Measurements from ENCODE around the gene CRABP2.

Gene CRABP2

GRCh38 chr1:156692925-156693847, 12.2 kb downstream of the CRABP2 start:
- Histone ChIP-seq H3K9ac (ENCODE audit: low read length) (no peak overlapping the region), H3K4me3 (ENCODE audit: low read length) (no peak overlapping the region), H3K9me2 (replicated peaks; ENCODE audit: insufficient read depth, low read length) (no peaks in the 10 kb centered on the region), H4K20me1 (ENCODE audit: insufficient read depth, low read length) (no peaks in the 10 kb centered on the region), H3K27ac (ENCODE audit: low read length) (no peak overlapping the region), H3F3A (ENCODE audit: insufficient read depth, low read length) (no peaks in the 10 kb centered on the region), H3K79me2 (ENCODE audit: low read length) (no peaks in the 10 kb centered on the region), H2AFZ (ENCODE audit: low read length) (no peak overlapping the region), H3K4me2 (ENCODE audit: low read depth, low read length) (no peak overlapping the region), H3K27me3 (replicated peaks; ENCODE audit: insufficient read depth, low read length) (peaks cover 79% of the 10 kb centered on the region), H3K36me3 (replicated peaks; ENCODE audit: insufficient read depth, low read length) (no peaks in the 10 kb centered on the region), H3K4me1 (ENCODE audit: low read length) (no peaks in the 10 kb centered on the region), H3K9me3 (replicated peaks; ENCODE audit: insufficient read depth, low read length) (no peaks in the 10 kb centered on the region)
- TF ChIP-seq CTCF (IDR thresholded peaks at IDR 0.05; ENCODE audit: low read length), result no peak
- no peak for TF ChIP-seq EZH2 (optimal IDR thresholded peaks at IDR 0.05; ENCODE audit: low read depth, low read length)
- TF ChIP-seq EZH2phosphoT487 (IDR thresholded peaks at IDR 0.05; ENCODE audit: low read length), result no peak
- no peak for DNase-seq

DNA sequence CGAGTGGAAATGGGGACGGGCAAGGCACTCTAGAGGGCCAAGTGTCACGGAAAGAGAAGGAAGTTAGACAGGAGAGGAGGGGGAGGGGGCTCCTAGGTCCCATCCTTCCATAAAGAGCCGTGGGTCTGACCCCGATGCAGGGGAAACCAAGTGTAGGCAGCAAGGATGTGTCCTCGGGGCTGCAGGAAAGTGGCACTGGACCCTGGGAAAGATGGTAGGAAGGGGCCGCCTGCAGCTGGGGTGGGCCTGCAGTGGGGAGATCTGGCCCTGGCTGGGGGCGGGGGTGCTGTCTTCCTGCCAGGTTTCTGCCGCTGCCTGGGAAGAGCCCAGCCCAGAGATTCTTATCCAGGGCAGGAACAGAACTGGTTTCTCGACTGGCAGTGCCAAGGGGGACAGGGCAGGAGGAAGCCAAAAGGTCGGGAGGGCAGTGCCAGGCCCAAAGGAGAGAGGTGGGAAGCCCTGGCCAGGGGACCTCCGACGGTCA, 12.9 kb downstream of the CRABP2 start:
- peaks cover 76% of the 10 kb centered on the region for H3K27me3 ChIP-seq (replicated peaks; ENCODE audit: insufficient read depth, low read length)
- H3K36me3 ChIP-seq (replicated peaks; ENCODE audit: insufficient read depth, low read length), result no peaks in the 10 kb centered on the region
- no peaks in the 10 kb centered on the region for H3K9me2 ChIP-seq (replicated peaks; ENCODE audit: insufficient read depth, low read length)
- no peak overlapping the region for H3K4me2 ChIP-seq (ENCODE audit: low read depth, low read length)
- H3K79me2 ChIP-seq (ENCODE audit: low read length), result no peaks in the 10 kb centered on the region
- H3K4me3 ChIP-seq (ENCODE audit: low read length), result no peak overlapping the region
- H3K4me1 ChIP-seq (ENCODE audit: low read length), result no peaks in the 10 kb centered on the region
- no peak overlapping the region for H3K27ac ChIP-seq (ENCODE audit: low read length)
- H2AFZ ChIP-seq (ENCODE audit: low read length), result no peak overlapping the region
- H3K9me3 ChIP-seq (replicated peaks; ENCODE audit: insufficient read depth, low read length), result no peaks in the 10 kb centered on the region
- TF ChIP-seq CTCF (IDR thresholded peaks at IDR 0.05; ENCODE audit: low read length), result no peak
- TF ChIP-seq EZH2phosphoT487 (IDR thresholded peaks at IDR 0.05; ENCODE audit: low read length), result no peak
- no peak for TF ChIP-seq EZH2 (optimal IDR thresholded peaks at IDR 0.05; ENCODE audit: low read depth, low read length)
- no peaks in the 10 kb centered on the region for H4K20me1 ChIP-seq (ENCODE audit: insufficient read depth, low read length)
- H3K9ac ChIP-seq (ENCODE audit: low read length), result no peak overlapping the region
- no peaks in the 10 kb centered on the region for H3F3A ChIP-seq (ENCODE audit: insufficient read depth, low read length)
- no peak for DNase-seq

DNA sequence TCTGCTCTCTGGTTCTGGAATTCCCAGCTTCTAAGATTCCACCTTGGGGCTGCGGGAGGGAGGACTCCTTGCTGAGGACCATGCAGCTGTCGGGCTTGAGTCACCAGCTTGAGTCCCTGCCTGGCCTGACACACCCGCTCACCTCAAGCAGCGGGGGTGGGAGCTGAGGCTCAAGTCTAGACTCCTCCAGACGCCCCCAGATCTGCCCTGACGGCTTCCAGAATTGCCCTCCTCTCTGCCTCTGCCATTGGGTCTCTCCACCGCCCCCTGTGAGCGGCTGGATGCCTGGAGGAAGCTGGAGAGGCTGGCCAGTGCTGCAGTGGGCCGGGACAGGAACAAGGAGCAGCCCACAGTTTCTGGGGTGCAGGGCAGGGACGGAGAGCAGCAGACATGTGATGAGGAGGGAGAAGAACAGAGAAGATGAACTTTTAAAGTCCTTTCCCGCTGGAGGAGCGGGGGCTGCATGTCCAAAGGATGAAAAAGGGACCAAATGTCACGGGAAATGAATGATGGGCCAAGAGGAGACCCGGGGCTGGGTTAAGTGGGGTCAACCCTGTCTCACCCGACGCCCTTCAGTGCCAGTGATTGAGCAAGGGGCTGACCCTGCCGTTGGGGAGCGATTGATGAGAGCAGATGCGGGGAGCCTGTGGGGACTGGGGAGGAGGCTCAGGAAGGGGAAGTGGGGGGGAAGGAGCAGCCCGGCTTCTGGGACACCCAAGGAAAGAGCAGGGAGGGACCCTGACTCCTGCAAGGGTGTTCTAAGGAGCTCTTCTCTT, 13.5 kb downstream of the CRABP2 start:
- Histone ChIP-seq H3K9ac (ENCODE audit: low read length) (no peak overlapping the region), H3K4me2 (ENCODE audit: low read depth, low read length) (no peak overlapping the region), H3F3A (ENCODE audit: insufficient read depth, low read length) (no peaks in the 10 kb centered on the region), H4K20me1 (ENCODE audit: insufficient read depth, low read length) (no peaks in the 10 kb centered on the region), H2AFZ (ENCODE audit: low read length) (no peak overlapping the region), H3K4me1 (ENCODE audit: low read length) (no peaks in the 10 kb centered on the region), H3K4me3 (ENCODE audit: low read length) (no peak overlapping the region), H3K27me3 (replicated peaks; ENCODE audit: insufficient read depth, low read length) (peaks cover 69% of the 10 kb centered on the region), H3K9me3 (replicated peaks; ENCODE audit: insufficient read depth, low read length) (no peaks in the 10 kb centered on the region), H3K79me2 (ENCODE audit: low read length) (no peaks in the 10 kb centered on the region), H3K27ac (ENCODE audit: low read length) (no peak overlapping the region), H3K9me2 (replicated peaks; ENCODE audit: insufficient read depth, low read length) (no peaks in the 10 kb centered on the region), H3K36me3 (replicated peaks; ENCODE audit: insufficient read depth, low read length) (no peaks in the 10 kb centered on the region)
- DNase-seq, result no peak
- TF ChIP-seq EZH2phosphoT487 (IDR thresholded peaks at IDR 0.05; ENCODE audit: low read length) (no peak; the same call in 1 of the 2 replicates), EZH2 (optimal IDR thresholded peaks at IDR 0.05; ENCODE audit: low read depth, low read length) (peak; percentile 80), CTCF (IDR thresholded peaks at IDR 0.05; ENCODE audit: low read length) (no peak)

Measured in MM.1S (cell line).